EL (cell line): ENCODE data around the gene CDK19.
"Not testable (repeated sequence)": the region's sequence is repeated elsewhere in the genome, so short reads cannot be mapped to it uniquely, and the experiment has no call there.

Experiments used
- DNase-seq: peaks from one replicate; pipeline ENCODE4 v3.0.0-alpha.2; 2016

The CDK19 gene

GRCh38 chr6:110813338-110814101, 1.7 kb downstream of the CDK19 start:
- DNase-seq, result peak; percentile 24

GRCh38 chr6:110812719-110813118, 2.5 kb downstream of the CDK19 start:
- no peak for DNase-seq

GRCh38 chr6:110810896-110811586, 4.2 kb downstream of the CDK19 start:
- DNase-seq, result no peak

- no peak for DNase-seq
Measured at GRCh38 chr6:110809792-110810191, 5.5 kb downstream of the CDK19 start.

- DNase-seq, result not testable (repeated sequence)
Measured at GRCh38 chr6:110802175-110802574, 13.1 kb downstream of the CDK19 start.

- no peak for DNase-seq
Measured at GRCh38 chr6:110800839-110801196, 14.5 kb downstream of the CDK19 start.

GRCh38 chr6:110800196-110800838, 15.0 kb downstream of the CDK19 start:
- no peak for DNase-seq

- DNase-seq, result no peak
Measured at GRCh38 chr6:110799655-110800054, 15.6 kb downstream of the CDK19 start.

- no peak for DNase-seq
Measured at GRCh38 chr6:110799189-110799588, 16.1 kb downstream of the CDK19 start.

- DNase-seq, result no peak
Measured at GRCh38 chr6:110795271-110795670, 20.0 kb downstream of the CDK19 start.

- no peak for DNase-seq
Measured at GRCh38 chr6:110786696-110787095, 28.6 kb downstream of the CDK19 start.

- no peak for DNase-seq
Measured at GRCh38 chr6:110786271-110786670, 29.0 kb downstream of the CDK19 start.

GRCh38 chr6:110784610-110784979, 30.7 kb downstream of the CDK19 start:
- no peak for DNase-seq

GRCh38 chr6:110781522-110782214, 33.6 kb downstream of the CDK19 start:
- no peak for DNase-seq

- DNase-seq, result no peak
Measured at GRCh38 chr6:110778333-110778732, 36.9 kb downstream of the CDK19 start.

- DNase-seq, result no peak
Measured at GRCh38 chr6:110777636-110778035, 37.6 kb downstream of the CDK19 start.

GRCh38 chr6:110776413-110776812, 38.9 kb downstream of the CDK19 start:
- no peak for DNase-seq

- DNase-seq, result no peak
Measured at GRCh38 chr6:110769923-110770322, 45.3 kb downstream of the CDK19 start.

GRCh38 chr6:110768057-110768456, 47.2 kb downstream of the CDK19 start:
- no peak for DNase-seq

- peak; percentile 1 for DNase-seq
Measured at GRCh38 chr6:110761371-110761770, 53.9 kb downstream of the CDK19 start.

- no peak for DNase-seq
Measured at GRCh38 chr6:110760589-110760988, 54.7 kb downstream of the CDK19 start.

- not testable (repeated sequence) for DNase-seq
Measured at GRCh38 chr6:110760098-110760497, 55.2 kb downstream of the CDK19 start.

GRCh38 chr6:110757926-110758325, 57.3 kb downstream of the CDK19 start:
- no peak for DNase-seq

- no peak for DNase-seq
Measured at GRCh38 chr6:110756817-110757216, 58.5 kb downstream of the CDK19 start.
